Stomach (tissue), 9 donors: ENCODE results near the gene PCLO. TPM values are rescaled to one million over a fixed set of nuclear protein-coding genes. Genes with fewer than 3 reads are reported as not detected.

Experiments
- DNase-seq, 2 donors: peaks; one replicate each; pipeline versions ENCODE4 v3.0.0 to v3.0.0-alpha.2; 2013 to 2019
- H3K27ac ChIP-seq, 5 donors: fragments of 200-600 bp in 4 of 5; sonication (generic) in 4 of 5; one replicate each; pipeline ENCODE4 v1.5.1; 2013 to 2019; ENCODE audit warnings: mild to moderate bottlenecking in 1 of 5, moderate library complexity in 1 of 5
- H3K27me3 ChIP-seq, 3 donors: fragments of 200-600 bp; sonication (generic); one replicate each; pipeline ENCODE4 v1.5.1; 2017 to 2019; ENCODE audit warnings: mixed run types in 1 of 3
- H3K36me3 ChIP-seq, 4 donors: fragments of 200-600 bp; sonication (generic); 1 replicate in 3 of 4; 2 replicates in 1 of 4; pipeline ENCODE4 v1.5.1; 2016 to 2019
- H3K4me1 ChIP-seq, 4 donors: fragments of 200-600 bp; sonication (generic); one replicate each; pipeline ENCODE4 v1.5.1; 2016 to 2019
- H3K4me3 ChIP-seq, 4 donors: fragments of 200-600 bp; sonication (generic) in 3 of 4; one replicate each; pipeline ENCODE4 v1.5.1; 2016 to 2019; ENCODE audit warnings: mild to moderate bottlenecking in 1 of 4
- H3K9me3 ChIP-seq, 4 donors: fragments of 200-600 bp; sonication (generic); one replicate each; pipeline ENCODE4 v1.5.1; 2016 to 2019
- EP300 ChIP-seq: sonication (generic); formaldehyde crosslinking; IDR thresholded peaks from one replicate; pipeline ENCODE4 v1.6.1; 2017; ENCODE audit warnings: antibody characterized with exemption
- POLR2A ChIP-seq, 4 donors: fragments of 450-650 bp; IDR thresholded peaks; one replicate each; pipeline ENCODE4 v1.6.1; 2016; ENCODE audit warnings: antibody characterized with exemption in 4 of 4, control low read depth in 2 of 4, mild to moderate bottlenecking in 1 of 4, moderate library complexity in 1 of 4
- POLR2AphosphoS5 ChIP-seq, 3 donors: sonication (generic); formaldehyde crosslinking; IDR thresholded peaks; one replicate each; pipeline ENCODE4 v1.6.1; 2016; ENCODE audit warnings: antibody characterized with exemption in 3 of 3
- WGBS, 5 donors: extraction: QIAGEN DNeasy Blood & Tissue Kit in 3 of 5; methylation state at CpG; one replicate each; pipeline versions ENCODE4 v1.1.5 to v1.1.7; 2013 to 2018; 5-methylcytosine and 5-hydroxymethylcytosine counted together
- intact Hi-C: fragments of 100-400 bp; cut with DNase I; formaldehyde crosslinking; loops from one replicate; pipeline ENCODE4 v1.15.1; 2023; ENCODE audit warnings: low total_unique reads
- polyA plus RNA-seq, 3 donors: library from polyadenylated mRNA; stranded (reverse); fragments of 200-250 nt; gene quantifications; one replicate each; pipeline ENCODE4 v1.2.3, GENCODE V29; 2013
- total RNA-seq, 5 donors: library from RNA; depleted of rRNA; stranded (reverse); fragments of >200 nt; gene quantifications; one replicate each; pipeline versions ENCODE4 v1.1.0 to v1.2.3, GENCODE V29; 2014 to 2016
- TF ChIP-seq, protein P1 (sequence below), 7 experiments: fragments of 450-650 bp in 4 of 7; fragments of 200-600 bp in 3 of 7; sonication (generic) in 3 of 7; IDR thresholded peaks; one replicate each; pipeline ENCODE4 v1.5.1; 2016 to 2019; ENCODE audit warnings: antibody characterized with exemption in 7 of 7, control low read depth in 2 of 7, mild to moderate bottlenecking in 1 of 7
- donor health status: healthy with polysubstance abuse.
- donor health status: Bipolar disorder and iron deficiency.
- donor health status: healthy.

The PCLO gene
- total and polyA plus RNA-seq, 8 donors: 0.31 to 8.1 (median 3.9) TPM

GRCh38 chr7:82745820-82746219 lies 416.9 kb downstream of the PCLO start:
- no peak for DNase-seq
- Histone ChIP-seq H3K4me3 (no peak overlapping the region), H3K27ac (no peak overlapping the region), H3K27me3 (no peaks in the 10 kb centered on the region), H3K4me1 (no peaks in the 10 kb centered on the region), H3K36me3 (no peaks in the 10 kb centered on the region), H3K9me3 (no peaks in the 10 kb centered on the region)
- WGBS, 5 donors: 71 to 87% (median 76%) methylated on average over 3 of the region's 3 CpGs
- intact Hi-C loops: no loop called here
- TF ChIP-seq EP300 (no peak), POLR2AphosphoS5 (IDR thresholded peaks at IDR 0.05) (no peak), POLR2A (IDR thresholded peaks at IDR 0.05) (no peak)
- TF ChIP-seq, protein P1, sequence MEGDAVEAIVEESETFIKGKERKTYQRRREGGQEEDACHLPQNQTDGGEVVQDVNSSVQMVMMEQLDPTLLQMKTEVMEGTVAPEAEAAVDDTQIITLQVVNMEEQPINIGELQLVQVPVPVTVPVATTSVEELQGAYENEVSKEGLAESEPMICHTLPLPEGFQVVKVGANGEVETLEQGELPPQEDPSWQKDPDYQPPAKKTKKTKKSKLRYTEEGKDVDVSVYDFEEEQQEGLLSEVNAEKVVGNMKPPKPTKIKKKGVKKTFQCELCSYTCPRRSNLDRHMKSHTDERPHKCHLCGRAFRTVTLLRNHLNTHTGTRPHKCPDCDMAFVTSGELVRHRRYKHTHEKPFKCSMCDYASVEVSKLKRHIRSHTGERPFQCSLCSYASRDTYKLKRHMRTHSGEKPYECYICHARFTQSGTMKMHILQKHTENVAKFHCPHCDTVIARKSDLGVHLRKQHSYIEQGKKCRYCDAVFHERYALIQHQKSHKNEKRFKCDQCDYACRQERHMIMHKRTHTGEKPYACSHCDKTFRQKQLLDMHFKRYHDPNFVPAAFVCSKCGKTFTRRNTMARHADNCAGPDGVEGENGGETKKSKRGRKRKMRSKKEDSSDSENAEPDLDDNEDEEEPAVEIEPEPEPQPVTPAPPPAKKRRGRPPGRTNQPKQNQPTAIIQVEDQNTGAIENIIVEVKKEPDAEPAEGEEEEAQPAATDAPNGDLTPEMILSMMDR (IDR thresholded peaks at IDR 0.05): no peak

- TF ChIP-seq, protein P1 (IDR thresholded peaks at IDR 0.05): no peak
- no peak for TF ChIP-seq EP300
- TF ChIP-seq POLR2AphosphoS5 (IDR thresholded peaks at IDR 0.05): no peak
- TF ChIP-seq POLR2A (IDR thresholded peaks at IDR 0.05): no peak
- DNase-seq: no peak
- Histone ChIP-seq H3K9me3 (no peaks in the 10 kb centered on the region), H3K4me3 (no peak overlapping the region), H3K27ac (no peak overlapping the region), H3K27me3 (no peaks in the 10 kb centered on the region), H3K4me1 (no peaks in the 10 kb centered on the region), H3K36me3 (no peaks in the 10 kb centered on the region)
- intact Hi-C loops: no loop called here
- WGBS, 5 donors: 56 to 69% (median 65%) methylated on average over 2 of the region's 2 CpGs
These were observed 417.6 kb downstream of the PCLO start for GRCh38 chr7:82745117-82745516.

DNA sequence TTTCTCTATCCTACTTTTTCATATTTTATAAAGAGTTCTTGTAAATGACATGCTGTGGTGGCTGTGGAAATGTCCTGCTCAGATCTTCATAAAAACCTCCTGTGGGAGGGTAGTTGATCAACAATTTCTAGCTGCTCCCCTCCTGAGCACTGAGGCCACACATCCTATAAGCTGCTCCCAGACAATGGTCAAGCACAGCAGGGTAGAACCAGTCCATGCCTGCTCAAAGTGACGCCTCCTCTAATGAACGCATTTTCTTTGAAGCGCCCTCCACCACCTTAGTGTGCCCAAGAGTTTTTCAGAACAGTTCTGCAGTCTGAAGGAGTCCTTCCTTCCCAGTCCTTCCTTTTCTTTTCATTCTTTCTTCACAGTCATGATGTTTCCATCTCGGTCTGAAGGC lies 420.5 kb downstream of the PCLO start:
- intact Hi-C loops: no loop called here
- no peak for DNase-seq
- Histone ChIP-seq H3K9me3 (no peaks in the 10 kb centered on the region), H3K4me1 (no peaks in the 10 kb centered on the region), H3K27ac (no peak overlapping the region), H3K4me3 (no peak overlapping the region), H3K36me3 (no peaks in the 10 kb centered on the region), H3K27me3 (no peaks in the 10 kb centered on the region)
- TF ChIP-seq POLR2A (IDR thresholded peaks at IDR 0.05) (no peak), EP300 (no peak), POLR2AphosphoS5 (IDR thresholded peaks at IDR 0.05) (no peak)
- TF ChIP-seq, protein P1 (IDR thresholded peaks at IDR 0.05): no peak
- WGBS, 5 donors: 85 to 90% (median 88%) methylated on average over 4 of the region's 4 CpGs

GRCh38 chr7:82741493-82741892 lies 421.2 kb downstream of the PCLO start:
- TF ChIP-seq POLR2A (IDR thresholded peaks at IDR 0.05): no peak
- TF ChIP-seq, protein P1 (IDR thresholded peaks at IDR 0.05): no peak
- TF ChIP-seq POLR2AphosphoS5 (IDR thresholded peaks at IDR 0.05): no peak
- TF ChIP-seq EP300: no peak

More at GRCh38 chr7:82741493-82741892, 421.2 kb downstream of the PCLO start:
- H3K36me3 ChIP-seq: no peaks in the 10 kb centered on the region
- H3K27ac ChIP-seq: no peak overlapping the region
- H3K27me3 ChIP-seq: no peaks in the 10 kb centered on the region
- intact Hi-C loops: no loop called here
- no peak overlapping the region for H3K4me3 ChIP-seq
- no peaks in the 10 kb centered on the region for H3K4me1 ChIP-seq
- DNase-seq: no peak
- no peaks in the 10 kb centered on the region for H3K9me3 ChIP-seq
